GM06990 (cell line): ENCODE data around the gene ZNF366.

Experiments
- DNase-seq: peaks from one replicate; pipeline ENCODE4 v3.0.0-alpha.2; 2011; ENCODE audit not compliant: insufficient read length; ENCODE audit errors: extremely low read depth
- H3K27me3 ChIP-seq: replicated peaks from 2 replicates; pipeline ENCODE4 v1.6.0; 2011; ENCODE audit warnings: low read length; ENCODE audit not compliant: control insufficient read depth, insufficient read depth
- H3K36me3 ChIP-seq: 2 replicates; pipeline ENCODE4 v1.5.1; 2011; ENCODE audit warnings: low read length; ENCODE audit not compliant: control insufficient read depth, insufficient read depth
- H3K4me3 ChIP-seq: replicated peaks from 2 replicates; pipeline ENCODE4 v1.5.1; 2011; ENCODE audit warnings: low read depth, mild to moderate bottlenecking, control low read depth, low read length
- TF ChIP-seq, protein P1 (sequence below): IDR thresholded peaks from 2 replicates; pipeline ENCODE4 v1.5.1; 2011; ENCODE audit warnings: low read length, control low read depth, mild to moderate bottlenecking, inconsistent platforms; ENCODE audit not compliant: insufficient read depth, poor library complexity, severe bottlenecking

The ZNF366 gene

DNA sequence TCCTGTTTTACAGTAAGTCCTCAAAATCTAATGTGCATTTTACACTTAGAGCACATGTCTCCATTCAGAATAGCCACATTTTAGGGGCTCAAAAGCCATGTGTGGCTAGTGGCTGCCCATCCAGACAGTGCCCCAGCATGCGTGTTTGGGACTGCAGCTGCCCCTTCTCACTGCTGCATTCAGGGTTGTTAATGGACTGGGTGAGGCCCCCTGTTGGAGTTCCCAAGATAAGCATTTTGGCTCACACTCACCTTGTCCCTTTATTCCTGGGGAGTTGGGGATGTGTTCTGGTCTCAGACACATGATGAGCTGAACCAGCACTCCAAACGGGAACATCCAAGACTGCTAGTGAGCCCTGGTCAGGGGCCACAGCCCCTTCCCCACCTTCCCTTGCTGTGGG is 22.2 kb upstream of the ZNF366 start:
- Histone ChIP-seq H3K36me3 (no peaks in the 10 kb centered on the region), H3K4me3 (no peak overlapping the region), H3K27me3 (no peaks in the 10 kb centered on the region; the same call in 1 of the 2 replicates)
- no peak for DNase-seq
- TF ChIP-seq, protein P1, sequence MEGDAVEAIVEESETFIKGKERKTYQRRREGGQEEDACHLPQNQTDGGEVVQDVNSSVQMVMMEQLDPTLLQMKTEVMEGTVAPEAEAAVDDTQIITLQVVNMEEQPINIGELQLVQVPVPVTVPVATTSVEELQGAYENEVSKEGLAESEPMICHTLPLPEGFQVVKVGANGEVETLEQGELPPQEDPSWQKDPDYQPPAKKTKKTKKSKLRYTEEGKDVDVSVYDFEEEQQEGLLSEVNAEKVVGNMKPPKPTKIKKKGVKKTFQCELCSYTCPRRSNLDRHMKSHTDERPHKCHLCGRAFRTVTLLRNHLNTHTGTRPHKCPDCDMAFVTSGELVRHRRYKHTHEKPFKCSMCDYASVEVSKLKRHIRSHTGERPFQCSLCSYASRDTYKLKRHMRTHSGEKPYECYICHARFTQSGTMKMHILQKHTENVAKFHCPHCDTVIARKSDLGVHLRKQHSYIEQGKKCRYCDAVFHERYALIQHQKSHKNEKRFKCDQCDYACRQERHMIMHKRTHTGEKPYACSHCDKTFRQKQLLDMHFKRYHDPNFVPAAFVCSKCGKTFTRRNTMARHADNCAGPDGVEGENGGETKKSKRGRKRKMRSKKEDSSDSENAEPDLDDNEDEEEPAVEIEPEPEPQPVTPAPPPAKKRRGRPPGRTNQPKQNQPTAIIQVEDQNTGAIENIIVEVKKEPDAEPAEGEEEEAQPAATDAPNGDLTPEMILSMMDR, result no peak

DNA sequence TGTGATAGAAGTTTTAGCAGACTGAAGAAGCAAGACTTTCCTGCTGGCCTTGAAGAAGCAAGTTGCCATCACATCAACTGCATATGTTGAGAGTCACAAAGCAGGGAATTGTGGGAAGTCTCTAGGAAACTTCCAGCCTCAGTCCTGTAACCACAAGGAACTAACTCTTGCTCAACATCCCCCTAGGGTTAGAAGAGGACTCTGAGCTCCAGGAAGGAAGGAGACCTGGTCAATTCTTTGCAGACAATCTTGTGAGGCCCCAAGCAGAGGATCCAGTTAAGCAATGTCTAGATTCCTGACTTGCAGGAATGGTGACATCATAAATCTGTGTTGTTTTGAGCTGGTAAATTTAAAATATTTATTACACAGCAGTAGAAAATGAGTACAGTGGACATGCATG is 18.6 kb upstream of the ZNF366 start:
- TF ChIP-seq, protein P1, result no peak
- no peak overlapping the region for H3K4me3 ChIP-seq
- DNase-seq, result no peak

DNA sequence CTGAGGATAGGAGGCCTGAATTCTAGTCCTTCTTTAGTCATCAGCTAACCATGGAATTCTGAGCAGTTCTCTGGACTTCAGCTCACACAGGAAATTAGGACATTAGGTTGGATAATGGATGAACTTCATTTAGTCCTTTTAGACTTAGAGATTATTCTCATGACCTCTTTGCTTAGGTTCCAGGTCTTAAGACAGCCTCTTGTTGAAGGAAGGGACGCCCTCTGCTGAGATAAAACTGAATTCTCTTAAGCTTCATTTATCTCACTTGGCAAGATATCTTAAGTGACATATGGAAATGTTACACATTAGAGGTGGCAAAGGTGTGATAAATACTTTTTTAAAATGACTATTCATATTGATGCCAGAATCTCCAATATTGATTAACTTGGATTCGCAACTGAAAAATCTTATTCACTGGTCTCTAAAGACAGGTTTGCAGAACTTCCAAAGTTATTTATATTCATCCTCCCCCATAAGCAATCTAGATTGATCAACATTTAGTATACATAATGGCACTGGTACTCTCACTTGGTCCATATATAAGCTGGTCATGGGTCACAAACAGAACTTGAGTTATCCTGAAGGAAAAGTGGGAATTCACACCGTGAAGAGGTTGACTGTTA is 16.9 kb upstream of the ZNF366 start:
- H3K27me3 ChIP-seq, result no peaks in the 10 kb centered on the region
- H3K4me3 ChIP-seq, result no peak overlapping the region
- H3K36me3 ChIP-seq, result no peaks in the 10 kb centered on the region
- peak; percentile 40 for DNase-seq
- TF ChIP-seq, protein P1, result peak; percentile 50

More for the DNA sequence above, 18.6 kb upstream of the ZNF366 start:
- Histone ChIP-seq H3K27me3 (no peaks in the 10 kb centered on the region; the same call in 1 of the 2 replicates), H3K36me3 (no peaks in the 10 kb centered on the region)

DNA sequence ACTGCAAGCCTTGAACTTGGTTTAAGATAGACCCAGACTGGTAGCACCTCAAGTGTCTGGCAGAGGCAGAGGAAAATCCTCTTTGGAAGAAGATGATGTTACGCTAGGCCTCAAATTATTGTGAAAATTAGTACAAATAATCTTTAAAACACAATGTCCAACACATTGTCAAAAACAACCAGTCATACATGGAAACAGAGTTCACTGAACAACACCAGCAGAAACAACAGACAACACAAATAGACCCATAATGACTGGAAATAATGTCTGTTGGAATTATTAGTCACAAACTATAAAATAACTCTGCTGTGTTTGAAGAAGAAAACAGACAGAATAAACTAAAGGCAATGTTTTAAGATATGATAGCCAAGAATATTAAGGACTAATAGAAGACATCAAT is 15.4 kb upstream of the ZNF366 start:
- H3K4me3 ChIP-seq, result no peak overlapping the region
- TF ChIP-seq, protein P1, result no peak
- DNase-seq, result no peak

DNA sequence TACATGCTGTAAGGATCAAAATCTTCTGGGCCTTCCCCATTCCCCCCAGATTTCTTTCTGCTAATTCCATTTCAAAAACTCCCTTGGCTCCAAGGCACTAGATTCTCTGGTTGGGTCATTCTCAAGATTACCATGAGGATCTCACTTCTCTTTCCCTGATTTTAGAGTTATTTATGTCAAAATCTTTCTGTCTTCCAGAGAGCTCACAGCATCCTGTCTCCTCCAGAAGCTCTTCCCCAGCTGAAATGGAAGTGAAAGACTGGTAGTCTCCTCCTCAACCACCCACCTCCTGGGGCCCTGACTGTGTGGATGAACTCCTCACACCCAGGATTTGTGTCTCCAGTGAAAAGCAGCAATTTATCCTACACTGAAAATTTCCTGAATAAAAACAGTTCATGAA is 11.9 kb upstream of the ZNF366 start:
- Histone ChIP-seq H3K36me3 (no peaks in the 10 kb centered on the region), H3K4me3 (no peak overlapping the region), H3K27me3 (no peaks in the 10 kb centered on the region)
- DNase-seq, result no peak
- TF ChIP-seq, protein P1, result no peak

More for the DNA sequence above, 15.4 kb upstream of the ZNF366 start:
- Histone ChIP-seq H3K27me3 (no peaks in the 10 kb centered on the region), H3K36me3 (no peaks in the 10 kb centered on the region)
